CD14-positive monocyte (primary cell): ENCODE data around the gene PARVB. TPM values are rescaled to one million over a fixed set of nuclear protein-coding genes. Genes with fewer than 3 reads are reported as not detected.
A peak's percentile ranks its signal among the peaks of the same experiment; 100 is the strongest.

Experiments used
- DNase-seq, 3 donors: peaks; one replicate each; pipeline ENCODE4 v3.0.0-alpha.2; 2011 to 2022
- H2AFZ ChIP-seq: 2 replicates; pipeline ENCODE4 v1.6.0; 2012; ENCODE audit warnings: mild to moderate bottlenecking, low read depth, low read length, inconsistent platforms; ENCODE audit not compliant: insufficient read depth, poor library complexity, severe bottlenecking
- H3K27ac ChIP-seq, 2 donors: 1 replicate in 1 of 2; 2 replicates in 1 of 2; pipeline ENCODE4 v1.5.1; 2012 to 2013; ENCODE audit warnings: low read length in 2 of 2, control low read depth in 1 of 2, inconsistent platforms in 1 of 2, low read depth in 1 of 2, mild to moderate bottlenecking in 1 of 2
- H3K27me3 ChIP-seq, 2 donors: one replicate each; pipeline versions ENCODE4 v1.6.0 to v1.6.1; 2011 to 2013; ENCODE audit warnings: low read length in 2 of 2; ENCODE audit not compliant: control insufficient read depth in 2 of 2, insufficient read depth in 2 of 2
- H3K36me3 ChIP-seq, 2 donors: replicated peaks in 1 of 2; 1 replicate in 1 of 2; 2 replicates in 1 of 2; pipeline versions ENCODE4 v1.5.1 to v1.6.1; 2012 to 2013; ENCODE audit warnings: low read length in 2 of 2, control low read depth in 1 of 2, inconsistent platforms in 1 of 2, mild to moderate bottlenecking in 1 of 2; ENCODE audit not compliant: insufficient read depth in 2 of 2, control insufficient read depth in 1 of 2
- H3K4me1 ChIP-seq, 2 donors: 1 replicate in 1 of 2; 2 replicates in 1 of 2; pipeline versions ENCODE4 v1.5.1 to v1.6.1; 2012 to 2013; ENCODE audit warnings: low read length in 2 of 2, control low read depth in 1 of 2, inconsistent platforms in 1 of 2, mild to moderate bottlenecking in 1 of 2, moderate library complexity in 1 of 2; ENCODE audit not compliant: insufficient read depth in 2 of 2, control insufficient read depth in 1 of 2
- H3K4me2 ChIP-seq: replicated peaks from 2 replicates; pipeline ENCODE3; 2012; ENCODE audit warnings: low read length, moderate library complexity, mild to moderate bottlenecking; ENCODE audit not compliant: poor library complexity, severe bottlenecking; ENCODE audit errors: extremely low read depth
- H3K4me3 ChIP-seq, 3 experiments: fragments of 200-600 bp in 1 of 3; sonication (generic) in 1 of 3; replicated peaks in 1 of 3; 1 replicate in 2 of 3; 2 replicates in 1 of 3; pipeline ENCODE4 v1.5.1; 2011 to 2013; ENCODE audit warnings: low read length in 3 of 3, mild to moderate bottlenecking in 3 of 3, control low read depth in 2 of 3, low read depth in 2 of 3, inconsistent platforms in 1 of 3, moderate library complexity in 1 of 3
- H3K79me2 ChIP-seq: 2 replicates; pipeline ENCODE4 v1.6.0; 2012; ENCODE audit warnings: mild to moderate bottlenecking, control low read depth, inconsistent platforms, low read length, moderate library complexity; ENCODE audit not compliant: insufficient read depth
- H3K9ac ChIP-seq: 2 replicates; pipeline ENCODE4 v1.6.0; 2017; ENCODE audit warnings: low read length, mild to moderate bottlenecking; ENCODE audit not compliant: insufficient read depth, poor library complexity, severe bottlenecking
- H3K9me3 ChIP-seq, 2 donors: replicated peaks in 1 of 2; 1 replicate in 1 of 2; 2 replicates in 1 of 2; pipeline versions ENCODE4 v1.5.1 to v1.6.1; 2012 to 2013; ENCODE audit warnings: low read length in 2 of 2, control low read depth in 1 of 2; ENCODE audit not compliant: control insufficient read depth in 1 of 2, insufficient read depth in 1 of 2
- H4K20me1 ChIP-seq: 2 replicates; pipeline ENCODE4 v1.6.0; 2012; ENCODE audit warnings: mild to moderate bottlenecking, low read length, control low read depth, moderate library complexity; ENCODE audit not compliant: insufficient read depth
- H3K27ac Mint-ChIP-seq, 7 donors: one replicate each; pipeline ENCODE4 v1.8.0; 2020; ENCODE audit warnings: mild to moderate bottlenecking in 7 of 7, mixed read lengths in 7 of 7, moderate library complexity in 6 of 7, inconsistent platforms in 2 of 7
- H3K27me3 Mint-ChIP-seq, 3 donors: one replicate each; pipeline ENCODE4 v1.8.0; 2021 to 2022; ENCODE audit warnings: low read depth in 3 of 3, mild to moderate bottlenecking in 3 of 3, mixed read lengths in 3 of 3, moderate library complexity in 3 of 3, inconsistent platforms in 1 of 3
- H3K36me3 Mint-ChIP-seq, 2 donors: one replicate each; pipeline ENCODE4 v1.8.0; 2020; ENCODE audit warnings: mixed read lengths in 2 of 2, inconsistent platforms in 1 of 2, mild to moderate bottlenecking in 1 of 2
- H3K4me1 Mint-ChIP-seq: one replicate; pipeline ENCODE4 v1.8.0; 2020; ENCODE audit warnings: mild to moderate bottlenecking, mixed read lengths
- H3K4me3 Mint-ChIP-seq, 2 donors: one replicate each; pipeline ENCODE4 v1.8.0; 2020; ENCODE audit warnings: mild to moderate bottlenecking in 2 of 2, mixed read lengths in 2 of 2, moderate library complexity in 1 of 2
- H3K9me3 Mint-ChIP-seq, 7 donors: one replicate each; pipeline ENCODE4 v1.8.0; 2020 to 2022; ENCODE audit warnings: mixed read lengths in 7 of 7, mild to moderate bottlenecking in 6 of 7, moderate library complexity in 6 of 7, inconsistent platforms in 2 of 7
- WGBS: methylation state at CpG from one replicate; pipeline ENCODE4 v1.1.5; 2013; ENCODE audit warnings: missing lambda C conversion rate; ENCODE audit not compliant: insufficient coverage; 5-methylcytosine and 5-hydroxymethylcytosine counted together
- intact Hi-C, 2 donors: fragments of 100-400 bp; cut with micrococcal nuclease; formaldehyde crosslinking; loops; one replicate each; pipeline versions ENCODE4 v1.15.0 to v1.15.1; 2023
- polyA plus RNA-seq, 3 donors: library from polyadenylated mRNA; depleted of rRNA in 1 of 3; unstranded in 2 of 3; stranded (reverse) in 1 of 3; fragments of 300-500 nt in 2 of 3; fragments of >200 nt in 1 of 3; fragmentation: Illumina TruSeq in 2 of 3; gene quantifications; 1 replicate in 2 of 3; 2 replicates in 1 of 3; pipeline ENCODE4 v1.2.3, GENCODE V29; 2012 to 2021
- TF ChIP-seq, protein P1 (sequence below): fragments of 200-600 bp; IDR thresholded peaks from one replicate; pipeline ENCODE4 v1.8.0; 2022; ENCODE audit warnings: antibody characterized with exemption, mild to moderate bottlenecking

Gene PARVB
- polyA plus RNA-seq, 3 donors: 13.4 to 38.5 (median 17.9) TPM

DNA sequence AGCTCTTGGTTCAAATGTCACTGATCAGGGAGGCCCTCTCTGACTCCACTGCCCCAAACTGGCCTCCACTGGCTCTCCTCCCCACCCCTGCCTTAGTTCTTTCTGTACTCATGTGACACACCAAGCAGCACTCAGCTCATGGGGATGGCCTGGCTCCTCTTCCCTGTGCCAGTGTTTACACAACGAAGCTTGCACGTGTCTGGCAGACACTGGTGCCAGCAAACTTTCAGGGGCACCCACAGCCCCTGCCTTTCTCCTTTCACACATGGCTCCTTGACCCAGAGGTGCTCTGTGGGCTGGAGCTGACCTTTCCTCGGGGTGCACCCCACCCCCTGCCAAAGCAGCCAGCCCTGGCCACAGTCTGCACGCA lies 119.0 kb downstream of the PARVB start:
- Mint-ChIP-seq H3K27me3 (peaks cover 0 to 3% (median 0%) of the 10 kb centered on the region in 3 donors), H3K27ac (peak overlapping the region in 1 of 7 donors; percentile 12), H3K9me3 (peaks cover 0 to 2% (median 0%) of the 10 kb centered on the region in 7 donors), H3K4me1 (no peaks in the 10 kb centered on the region), H3K4me3 (no peak overlapping the region), H3K36me3 (peaks cover 49% of the 10 kb centered on the region in 2 donors)
- H3K27ac ChIP-seq: no peak overlapping the region
- H3K4me3 ChIP-seq: no peak overlapping the region
- whole genome bisulfite sequencing: 96% methylated on average over 3 of the region's 4 CpGs
- no peak overlapping the region for H3K9ac ChIP-seq
- H3K36me3 ChIP-seq: peaks cover 6 to 48% of the 10 kb centered on the region in 2 donors
- no peaks in the 10 kb centered on the region for H3K79me2 ChIP-seq
- no peaks in the 10 kb centered on the region for H3K9me3 ChIP-seq
- no peaks in the 10 kb centered on the region for H3K4me1 ChIP-seq
- H3K27me3 ChIP-seq: no peaks in the 10 kb centered on the region
- H3K4me2 ChIP-seq: no peak overlapping the region
- TF ChIP-seq, protein P1, sequence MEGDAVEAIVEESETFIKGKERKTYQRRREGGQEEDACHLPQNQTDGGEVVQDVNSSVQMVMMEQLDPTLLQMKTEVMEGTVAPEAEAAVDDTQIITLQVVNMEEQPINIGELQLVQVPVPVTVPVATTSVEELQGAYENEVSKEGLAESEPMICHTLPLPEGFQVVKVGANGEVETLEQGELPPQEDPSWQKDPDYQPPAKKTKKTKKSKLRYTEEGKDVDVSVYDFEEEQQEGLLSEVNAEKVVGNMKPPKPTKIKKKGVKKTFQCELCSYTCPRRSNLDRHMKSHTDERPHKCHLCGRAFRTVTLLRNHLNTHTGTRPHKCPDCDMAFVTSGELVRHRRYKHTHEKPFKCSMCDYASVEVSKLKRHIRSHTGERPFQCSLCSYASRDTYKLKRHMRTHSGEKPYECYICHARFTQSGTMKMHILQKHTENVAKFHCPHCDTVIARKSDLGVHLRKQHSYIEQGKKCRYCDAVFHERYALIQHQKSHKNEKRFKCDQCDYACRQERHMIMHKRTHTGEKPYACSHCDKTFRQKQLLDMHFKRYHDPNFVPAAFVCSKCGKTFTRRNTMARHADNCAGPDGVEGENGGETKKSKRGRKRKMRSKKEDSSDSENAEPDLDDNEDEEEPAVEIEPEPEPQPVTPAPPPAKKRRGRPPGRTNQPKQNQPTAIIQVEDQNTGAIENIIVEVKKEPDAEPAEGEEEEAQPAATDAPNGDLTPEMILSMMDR: no peak
- intact Hi-C loops: no loop called here
- H2AFZ ChIP-seq: no peak overlapping the region
- no peak for DNase-seq
- H4K20me1 ChIP-seq: no peaks in the 10 kb centered on the region

DNA sequence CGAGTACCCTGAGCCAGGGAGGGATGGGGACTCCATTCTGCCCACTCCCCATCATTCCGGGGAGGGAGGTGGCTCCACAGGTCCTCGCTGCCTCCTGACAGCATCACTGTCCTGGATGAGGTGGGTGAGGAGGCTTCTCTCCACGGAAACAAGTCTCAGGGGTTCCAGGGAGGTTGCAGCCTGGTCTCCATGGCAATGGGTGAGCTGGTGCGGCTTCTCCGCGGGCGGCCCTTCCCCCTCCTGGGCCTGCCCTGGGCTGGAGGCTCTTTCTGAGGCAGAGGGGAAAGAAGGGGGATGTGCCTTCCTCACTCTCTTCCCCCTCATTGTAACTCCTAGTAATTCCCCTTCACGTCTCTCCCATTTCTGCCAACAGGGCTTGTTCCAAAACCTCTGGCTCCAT lies 119.5 kb downstream of the PARVB start:
- Histone ChIP-seq H3K36me3 (peaks cover 7 to 47% of the 10 kb centered on the region in 2 donors), H3K27ac (no peak overlapping the region), H3K9me3 (no peaks in the 10 kb centered on the region), H3K27me3 (no peaks in the 10 kb centered on the region), H3K9ac (no peak overlapping the region), H3K4me2 (no peak overlapping the region), H3K4me3 (no peak overlapping the region), H3K79me2 (no peaks in the 10 kb centered on the region), H2AFZ (no peak overlapping the region), H4K20me1 (no peaks in the 10 kb centered on the region), H3K4me1 (no peaks in the 10 kb centered on the region)
- H3K27ac Mint-ChIP-seq: peak overlapping the region in 1 of 7 donors; percentile 32
- H3K4me3 Mint-ChIP-seq: no peak overlapping the region
- intact Hi-C loops: no loop called here
- peaks cover 0 to 2% (median 0%) of the 10 kb centered on the region in 7 donors for H3K9me3 Mint-ChIP-seq
- WGBS: 100% methylated on average over 1 of the region's 9 CpGs
- no peak for DNase-seq
- H3K36me3 Mint-ChIP-seq: peaks cover 49% of the 10 kb centered on the region in 2 donors
- TF ChIP-seq, protein P1: no peak
- H3K4me1 Mint-ChIP-seq: no peaks in the 10 kb centered on the region
- H3K27me3 Mint-ChIP-seq: peaks cover 0 to 5% (median 0%) of the 10 kb centered on the region in 3 donors
